Embryonic facial prominence (tissue), 1 donor: ENCODE measurements around the gene SYNE1.

Experiments
- DNase-seq: peaks from one replicate; pipeline ENCODE4 v3.0.0-alpha.2; 2016; ENCODE audit errors: extremely low spot score

SYNE1 gene

DNA sequence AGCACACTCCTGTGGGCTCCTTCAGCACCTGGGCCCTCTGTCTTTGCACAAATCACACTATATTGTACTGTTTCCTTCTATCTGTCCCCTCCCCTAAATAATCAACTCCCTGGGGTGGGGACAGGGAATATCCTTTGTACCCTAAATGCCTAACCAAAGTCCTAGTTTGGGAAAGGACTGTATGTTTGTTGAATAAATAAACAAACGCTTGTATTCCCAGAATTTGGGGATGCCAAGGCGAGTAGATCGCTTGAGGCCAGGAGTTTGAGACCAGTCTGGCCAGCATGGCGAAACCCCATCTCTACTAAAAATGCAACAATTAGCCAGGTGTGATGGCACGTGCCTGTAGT is 322.7 kb downstream of the SYNE1 start:
- DNase-seq: no peak

DNA sequence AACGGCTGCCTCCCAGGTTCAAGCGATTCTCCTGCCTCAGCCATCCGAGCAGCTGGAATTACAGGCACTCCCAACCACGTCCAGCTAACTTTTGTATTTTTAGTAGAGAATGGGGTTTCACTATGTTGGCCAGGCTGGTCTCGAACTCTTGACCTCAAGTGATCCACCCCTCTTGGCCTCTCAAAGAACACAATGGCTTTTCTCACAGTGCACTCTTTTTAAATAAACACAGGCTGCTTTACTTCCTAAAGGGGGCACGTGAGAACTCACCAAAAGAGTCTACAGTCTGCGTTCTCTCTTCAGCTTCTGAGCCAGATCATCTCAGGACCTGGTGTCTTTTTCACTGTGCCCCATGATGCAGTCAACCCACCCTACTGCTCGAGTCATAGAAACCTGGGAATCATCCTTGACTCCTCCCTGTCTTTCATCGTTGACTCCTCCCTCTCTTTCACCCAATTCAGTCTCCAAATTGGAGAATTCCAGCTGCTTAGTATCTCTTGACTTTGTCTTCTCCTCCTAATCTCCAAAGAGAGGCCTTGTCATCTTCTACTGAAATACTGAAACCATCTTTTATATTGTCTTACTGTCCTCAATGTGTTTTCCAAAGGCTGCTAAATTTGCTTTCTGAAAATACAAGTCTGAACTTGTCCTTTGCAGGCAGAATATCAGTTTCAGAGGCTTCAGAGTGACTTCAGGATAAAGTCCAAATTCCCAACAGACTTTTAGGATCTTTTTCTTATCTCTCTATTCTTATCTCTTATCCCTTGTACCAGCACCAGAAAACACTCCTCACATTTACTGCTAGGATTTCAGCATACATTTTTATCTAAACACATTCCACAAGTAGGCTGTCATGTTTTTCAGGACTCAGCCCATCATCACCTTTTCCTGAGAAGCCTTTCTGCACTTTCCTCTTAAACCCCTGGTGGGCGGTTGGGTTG is 323.4 kb downstream of the SYNE1 start:
- no peak for DNase-seq

DNA sequence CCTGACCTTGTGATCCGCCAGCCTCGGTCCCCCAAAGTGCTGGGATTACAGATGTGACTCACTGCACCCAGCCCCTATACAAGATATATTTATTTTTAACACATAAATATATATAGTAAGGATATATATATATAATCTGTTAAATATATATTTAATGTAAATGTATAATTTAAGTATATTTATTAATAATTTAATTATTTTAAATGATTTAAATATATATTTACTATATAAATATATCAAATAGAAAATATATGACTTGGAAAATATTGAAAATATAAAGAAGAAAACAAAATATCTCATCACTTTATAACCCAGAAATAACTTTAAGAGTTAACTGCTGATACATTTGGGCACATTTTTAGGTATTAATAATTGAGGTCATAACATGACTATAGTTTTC is 324.7 kb downstream of the SYNE1 start:
- DNase-seq: no peak

DNA sequence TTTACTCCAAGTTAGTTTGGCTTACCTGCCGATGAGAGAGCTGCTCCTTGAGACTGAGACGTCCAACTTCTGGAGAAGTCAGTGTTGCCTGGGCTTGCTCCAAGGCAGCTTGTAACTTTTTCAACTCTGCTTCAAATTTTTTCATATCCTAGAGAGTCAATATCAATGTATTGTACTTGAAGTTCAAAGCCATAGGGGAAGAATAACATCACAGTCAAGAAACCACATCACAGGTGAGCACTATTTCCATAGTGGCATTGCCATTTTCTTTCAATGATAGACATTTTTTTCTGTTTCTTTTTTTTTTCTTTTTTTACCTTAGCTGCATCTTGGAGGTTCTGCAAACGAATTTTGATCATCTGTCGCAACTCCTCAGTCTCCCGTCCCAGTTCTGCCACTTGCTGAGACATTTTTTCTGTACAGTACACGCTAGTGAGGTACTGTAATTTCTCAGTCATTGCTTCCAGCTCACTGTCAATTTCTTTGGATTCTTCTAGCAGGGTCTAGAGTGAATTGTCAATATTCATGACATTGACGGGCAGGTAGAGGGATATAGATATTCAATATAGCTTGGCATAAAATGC is 326.7 kb downstream of the SYNE1 start:
- DNase-seq: no peak

DNA sequence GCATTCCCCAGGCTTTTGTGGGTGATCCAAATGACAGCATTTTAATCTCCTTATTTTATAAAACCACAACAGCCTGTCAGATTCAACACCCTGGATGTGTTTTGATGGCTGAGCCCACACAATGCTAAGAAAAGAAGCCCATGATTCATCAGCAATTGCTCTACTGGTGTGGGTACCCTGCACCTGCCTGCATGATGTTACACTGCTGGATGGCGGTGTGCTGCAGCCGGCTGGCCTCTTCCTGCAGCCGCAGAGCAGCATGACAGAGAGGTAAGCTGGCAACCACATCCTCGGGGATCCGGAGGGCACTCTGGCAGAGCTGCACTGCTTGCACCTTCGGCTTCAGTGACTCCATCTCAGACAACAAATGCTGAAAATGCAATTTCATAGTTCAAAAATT is 327.5 kb downstream of the SYNE1 start:
- no peak for DNase-seq

DNA sequence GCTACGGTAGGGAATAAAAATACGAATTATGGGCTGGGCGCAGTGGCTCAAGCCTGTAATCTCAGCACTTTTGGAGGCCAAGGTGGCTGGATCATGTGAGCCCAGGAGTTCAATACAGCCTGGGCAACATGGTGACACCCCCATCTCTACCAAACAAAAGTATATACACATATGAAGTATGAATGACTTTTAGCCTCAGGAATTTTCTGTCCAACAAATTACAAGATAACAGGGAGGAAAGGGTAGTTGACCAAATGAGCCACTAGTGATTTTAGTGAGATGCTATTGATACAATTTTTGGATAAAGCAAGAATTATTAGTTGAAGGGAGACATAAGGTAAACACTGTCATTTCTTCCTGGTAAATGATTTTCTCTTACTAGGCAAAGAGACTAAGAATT is 328.2 kb downstream of the SYNE1 start:
- no peak for DNase-seq

DNA sequence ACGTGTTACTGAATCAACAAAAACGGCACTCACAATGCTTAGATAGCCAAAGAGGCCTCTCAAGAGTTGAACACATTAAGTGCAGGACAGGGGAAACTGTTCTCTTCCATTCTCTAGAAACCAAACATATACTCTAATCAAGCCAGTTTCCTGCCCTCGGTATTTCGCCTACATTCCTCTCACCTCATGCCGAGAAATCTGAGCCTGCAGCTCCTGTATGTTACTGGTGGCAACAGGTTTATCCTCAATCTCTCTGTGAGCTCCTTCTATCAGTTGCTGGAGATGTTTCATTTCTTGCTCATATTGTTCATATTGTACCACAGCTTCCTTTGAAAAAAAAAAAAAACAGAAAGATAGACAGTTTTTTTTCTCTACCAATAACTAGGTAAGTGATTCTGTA is 328.9 kb downstream of the SYNE1 start:
- no peak for DNase-seq

DNA sequence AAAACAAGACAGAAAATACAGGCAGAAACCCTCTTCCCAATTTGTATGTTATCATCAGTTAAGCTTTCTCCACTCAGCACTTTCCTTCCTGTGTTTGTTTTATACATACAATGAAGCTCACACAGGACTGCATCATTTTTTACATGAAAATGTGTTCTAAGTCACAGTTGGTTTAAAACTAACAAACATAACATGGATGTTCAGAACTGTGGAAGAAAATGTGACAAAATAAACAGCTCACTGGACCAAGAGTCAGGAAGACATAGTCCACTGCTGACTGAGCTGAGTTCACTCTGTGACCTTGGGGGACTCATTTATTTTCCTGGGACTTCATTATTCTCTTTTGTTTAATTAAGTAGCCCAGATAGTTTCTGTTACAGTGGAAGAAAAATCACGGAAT is 331.5 kb downstream of the SYNE1 start:
- DNase-seq: no peak

DNA sequence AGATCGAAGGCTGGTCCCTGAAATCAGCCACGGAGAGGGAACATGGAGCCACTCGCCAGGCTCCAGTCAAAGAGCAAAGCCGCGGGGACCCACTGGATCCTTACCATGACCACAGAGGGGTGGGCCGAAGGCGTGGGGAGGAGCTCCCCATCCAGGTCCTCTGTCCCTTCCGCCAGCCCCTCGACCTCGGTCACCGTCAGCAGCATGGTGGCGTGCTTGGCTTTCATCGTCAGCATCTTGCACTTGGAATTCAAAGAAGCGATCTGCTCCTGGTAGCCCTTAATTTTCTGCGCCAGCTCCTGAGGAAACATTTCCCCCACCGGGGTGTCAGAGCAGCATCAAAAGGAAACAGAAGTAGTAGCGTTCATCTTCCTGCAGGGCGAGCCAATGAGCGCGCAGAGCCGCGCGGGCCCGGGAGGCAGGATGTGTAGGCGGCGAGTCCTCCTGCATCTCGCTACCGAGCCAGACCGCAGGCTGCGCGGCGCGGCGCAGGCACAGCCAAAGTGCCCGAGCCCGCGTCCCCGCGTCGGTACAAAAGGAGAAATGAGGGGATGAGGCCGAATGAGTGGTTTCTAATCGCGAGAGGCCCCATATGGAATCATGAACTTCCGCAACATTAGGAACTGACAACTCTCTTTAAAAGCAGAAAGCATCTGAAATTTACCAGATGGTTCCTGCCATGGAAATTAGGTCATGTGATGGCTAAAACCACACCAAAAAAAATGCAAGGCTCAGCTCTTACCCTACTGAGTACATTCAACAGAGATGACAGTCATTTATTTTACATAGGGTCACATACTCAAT is 335.2 kb downstream of the SYNE1 start:
- peak; percentile 68 for DNase-seq

DNA sequence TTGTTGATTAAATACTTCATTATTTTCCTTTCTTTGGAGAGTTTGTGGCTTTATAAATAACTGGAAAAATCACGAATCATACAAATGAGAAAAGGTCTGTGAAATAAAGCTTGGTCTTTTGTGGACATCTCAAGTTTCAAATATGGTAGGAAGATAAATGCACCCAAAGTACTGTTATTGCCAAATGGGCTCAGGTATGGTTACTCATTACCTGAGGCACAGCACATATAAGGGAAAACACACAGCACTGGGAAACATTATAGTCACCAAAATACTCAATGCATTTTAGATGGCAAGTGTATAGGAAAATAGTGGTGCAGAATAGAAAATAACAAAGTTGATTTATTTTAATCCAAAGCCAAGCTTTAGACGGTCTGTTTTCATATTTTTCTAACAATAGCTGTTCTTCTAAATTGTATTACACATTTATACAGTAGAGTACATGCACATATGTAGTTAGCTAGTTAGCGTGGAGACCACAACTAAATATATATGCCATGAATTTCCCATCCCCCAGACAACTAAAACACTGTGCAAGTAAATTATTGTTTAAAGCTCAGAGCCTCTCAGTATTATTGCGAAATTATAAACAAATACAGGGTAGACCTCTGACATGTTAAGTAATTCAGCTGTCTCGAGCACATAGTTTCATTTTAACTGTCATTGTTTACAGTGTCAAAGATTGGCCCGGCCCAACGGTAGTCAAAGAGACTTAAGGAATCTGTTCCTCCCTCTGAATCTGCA is 336.0 kb downstream of the SYNE1 start:
- no peak for DNase-seq

DNA sequence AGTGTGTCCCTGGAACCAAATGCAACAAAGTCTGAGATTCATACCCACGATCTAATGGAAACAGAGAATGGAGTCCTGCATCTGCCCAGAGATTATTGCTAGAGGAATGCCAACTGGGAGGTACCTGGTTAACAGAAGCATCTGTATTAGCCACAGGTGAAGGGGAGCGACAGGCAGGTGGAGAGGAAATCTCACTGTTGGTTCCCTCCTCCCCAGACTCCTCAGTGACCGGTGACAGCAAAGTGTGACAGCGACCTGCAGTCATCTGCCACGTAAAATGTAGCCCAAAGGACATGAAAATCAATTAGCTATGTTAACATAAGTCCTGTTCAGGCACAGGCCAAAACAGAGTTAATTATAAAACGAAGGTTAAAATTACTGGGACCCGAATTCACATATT is 336.6 kb downstream of the SYNE1 start:
- DNase-seq: no peak

DNA sequence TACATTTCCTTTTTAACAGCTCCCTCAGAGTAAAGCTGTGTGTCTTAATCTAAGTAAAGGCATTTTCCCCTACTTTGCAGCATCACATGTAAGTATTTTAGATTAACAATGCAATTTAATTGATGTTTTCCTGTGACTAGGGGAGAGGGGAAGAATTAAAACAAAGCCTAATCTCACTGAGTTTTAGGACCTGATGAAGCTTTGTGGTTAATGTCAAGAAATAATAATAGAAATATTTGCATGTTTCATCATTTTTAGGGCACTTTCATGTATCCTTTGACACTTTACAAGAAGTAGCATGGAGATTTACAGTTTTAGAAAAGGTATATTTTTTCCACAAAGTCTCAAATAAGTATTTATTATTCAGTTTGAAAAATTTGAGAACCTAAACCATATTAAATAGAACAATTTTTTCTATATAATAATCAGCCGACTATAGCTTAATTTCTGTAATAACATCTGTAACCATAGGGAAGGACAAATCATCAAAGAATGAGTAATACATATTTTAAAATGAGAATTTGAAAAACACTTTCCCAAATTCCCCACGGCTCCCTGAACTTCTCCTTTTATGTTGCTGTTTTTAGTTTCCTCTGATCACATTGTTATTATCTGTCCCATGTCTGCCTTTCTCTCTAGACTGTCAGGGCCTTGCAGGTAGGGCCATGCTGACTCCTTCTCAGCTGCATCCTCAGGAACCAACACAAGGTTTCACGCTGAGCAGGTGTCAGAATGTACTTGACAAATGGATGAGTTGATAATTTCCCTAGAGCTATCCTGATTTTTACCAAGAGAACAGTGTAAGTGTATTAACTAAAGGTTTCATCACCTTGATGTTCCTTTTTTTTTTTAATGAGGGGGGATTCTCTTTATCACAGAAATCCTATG is 338.1 kb downstream of the SYNE1 start:
- no peak for DNase-seq

DNA sequence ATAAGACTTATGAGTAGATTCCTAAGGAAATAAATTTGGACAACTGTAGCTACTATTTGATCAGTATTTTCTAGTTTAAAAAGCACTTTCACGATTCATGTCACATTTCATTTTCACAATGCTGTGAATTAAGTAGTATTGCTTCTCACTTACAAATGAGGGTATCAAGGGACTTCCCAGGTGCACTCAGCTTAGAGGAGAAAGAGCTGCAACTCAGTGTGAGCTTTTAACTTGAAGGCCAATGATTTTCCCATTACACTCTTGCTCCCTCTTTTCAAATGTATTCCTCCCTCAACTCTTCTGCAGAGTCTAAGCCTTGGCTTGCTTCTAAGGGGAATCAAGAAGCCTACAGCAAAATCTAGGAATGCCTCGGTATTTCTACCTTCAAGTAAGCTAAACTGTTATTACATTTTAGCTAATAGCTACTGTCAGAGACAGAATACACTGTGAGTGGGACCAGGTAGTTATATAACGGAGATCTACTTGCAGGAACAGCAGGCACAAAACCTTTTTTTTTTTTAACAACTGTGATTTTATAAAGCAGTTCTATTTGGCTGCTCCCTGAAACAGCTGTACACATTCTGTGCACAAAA is 339.0 kb downstream of the SYNE1 start:
- no peak for DNase-seq

DNA sequence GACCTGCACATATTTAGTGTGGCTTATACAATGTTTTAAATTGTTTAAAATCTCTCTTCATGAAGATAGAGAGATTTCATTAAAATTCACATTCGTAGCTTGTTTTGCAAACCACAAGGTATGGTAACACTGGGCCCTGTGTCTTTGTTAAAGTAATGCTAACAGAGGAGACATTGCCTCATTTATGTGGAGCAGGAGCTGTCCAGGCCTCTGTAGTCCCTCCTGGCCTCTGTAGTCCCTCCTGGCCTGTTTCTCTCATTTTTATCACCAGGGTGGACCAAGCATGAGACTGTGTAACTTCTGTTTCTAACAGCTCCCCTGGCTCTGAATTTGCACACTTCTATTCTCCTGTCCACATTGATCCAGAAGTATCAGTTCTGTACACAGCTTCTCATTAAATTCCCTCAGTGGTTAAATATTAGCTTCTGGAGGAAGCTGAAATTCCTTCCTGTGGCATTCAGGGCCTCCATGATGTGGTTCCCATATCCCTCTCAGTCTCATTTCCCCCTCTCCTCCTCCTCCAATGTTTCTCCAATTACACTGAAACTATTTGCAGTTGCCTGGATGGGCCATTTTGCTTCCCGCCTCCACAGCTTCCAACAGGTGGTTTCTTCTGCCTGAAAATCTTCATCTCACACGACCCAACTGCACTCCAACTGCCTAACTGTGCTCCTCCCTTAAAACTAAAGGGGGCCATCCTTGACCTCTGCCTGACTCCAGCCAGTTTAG is 340.4 kb downstream of the SYNE1 start:
- DNase-seq: no peak

DNA sequence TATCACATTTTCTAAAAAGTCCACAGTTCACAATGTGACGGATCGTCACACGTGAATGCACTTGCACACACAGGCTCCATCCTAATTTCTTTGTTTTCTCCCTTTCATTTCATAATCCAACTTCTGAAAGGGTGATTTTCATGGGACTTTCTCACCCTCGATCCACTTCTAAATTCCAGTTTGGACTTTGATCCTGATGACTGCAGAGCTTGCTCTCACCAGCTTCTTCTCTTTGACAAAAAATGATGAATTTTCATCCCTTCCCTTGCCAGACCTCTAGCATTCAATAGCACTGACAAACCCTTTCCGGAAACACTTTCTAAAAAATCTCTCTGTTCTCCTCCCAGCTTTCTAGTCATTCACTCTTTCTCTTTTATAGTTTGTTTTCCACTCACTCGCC is 341.2 kb downstream of the SYNE1 start:
- no peak for DNase-seq

DNA sequence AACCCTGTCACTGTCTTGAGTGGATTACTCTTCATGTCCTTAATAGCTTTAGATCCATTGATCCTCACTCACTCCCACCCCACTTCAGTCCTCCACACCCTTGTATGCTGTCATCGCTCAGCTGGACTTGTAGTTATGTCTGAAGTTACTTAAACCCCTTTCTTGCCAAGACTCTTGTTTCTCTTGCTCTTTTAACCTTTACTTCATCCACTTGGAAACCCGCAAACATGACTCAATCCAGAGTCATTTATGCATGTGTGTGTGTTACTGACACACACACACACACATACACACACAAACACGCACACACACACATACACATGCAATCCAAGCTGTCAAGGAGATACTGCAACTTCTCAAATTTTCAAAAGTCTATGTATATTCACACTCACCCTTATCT is 341.8 kb downstream of the SYNE1 start:
- DNase-seq: no peak

DNA sequence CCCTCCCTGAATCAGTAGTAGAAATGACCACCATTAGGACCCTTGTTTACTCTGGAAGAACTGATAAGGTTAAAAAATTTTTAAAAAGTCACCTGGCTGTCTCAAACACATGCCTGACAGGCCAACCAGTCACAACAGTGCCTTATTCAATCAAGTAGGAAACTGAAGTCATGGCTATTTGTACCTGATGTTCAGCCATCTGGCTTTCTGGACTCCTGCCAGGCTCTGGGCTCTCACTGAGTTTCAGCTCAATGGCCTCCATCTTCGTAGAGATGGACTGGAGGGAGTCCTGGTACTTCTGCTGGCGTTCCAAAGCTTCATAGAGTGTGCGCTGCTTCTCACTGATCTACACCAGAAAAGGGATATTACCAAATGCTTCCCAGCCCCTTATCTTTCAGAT is 343.8 kb downstream of the SYNE1 start:
- DNase-seq: no peak

DNA sequence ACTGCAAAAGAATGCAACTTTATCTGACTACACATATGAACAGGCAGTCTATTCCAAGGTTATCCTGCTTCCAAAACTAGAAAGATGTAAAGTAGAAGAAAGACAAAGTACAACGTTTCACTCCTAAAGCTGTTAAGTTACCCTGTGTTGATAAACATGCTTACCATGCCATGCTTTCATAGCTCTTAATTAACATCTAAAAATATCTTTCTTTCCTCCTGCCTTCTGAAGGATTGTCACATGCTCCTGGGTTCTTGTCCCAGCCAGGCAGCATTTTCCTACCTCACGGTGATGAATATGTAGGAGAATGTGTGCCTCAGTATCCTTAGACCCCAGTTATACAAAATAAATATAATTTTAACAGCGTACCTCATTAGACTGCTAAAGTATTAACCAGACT is 344.6 kb downstream of the SYNE1 start:
- DNase-seq: no peak

DNA sequence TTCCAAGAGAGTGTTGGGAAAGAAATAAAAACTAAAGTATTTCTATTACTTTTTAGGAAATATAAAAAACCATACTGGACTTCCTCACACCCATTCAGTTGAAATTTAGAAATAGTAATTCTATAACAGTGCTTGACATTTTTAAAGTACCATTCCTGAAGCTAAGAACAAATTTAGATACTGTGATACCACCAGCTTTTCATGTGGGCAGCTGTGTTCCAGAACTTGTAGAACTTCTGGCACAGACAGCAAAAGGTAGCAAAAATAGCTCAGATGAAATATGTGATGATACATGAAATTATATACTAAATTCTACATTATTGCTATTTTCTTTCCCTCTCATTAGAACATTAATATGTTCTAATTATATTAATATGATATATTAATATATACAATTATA is 346.5 kb downstream of the SYNE1 start:
- no peak for DNase-seq

DNA sequence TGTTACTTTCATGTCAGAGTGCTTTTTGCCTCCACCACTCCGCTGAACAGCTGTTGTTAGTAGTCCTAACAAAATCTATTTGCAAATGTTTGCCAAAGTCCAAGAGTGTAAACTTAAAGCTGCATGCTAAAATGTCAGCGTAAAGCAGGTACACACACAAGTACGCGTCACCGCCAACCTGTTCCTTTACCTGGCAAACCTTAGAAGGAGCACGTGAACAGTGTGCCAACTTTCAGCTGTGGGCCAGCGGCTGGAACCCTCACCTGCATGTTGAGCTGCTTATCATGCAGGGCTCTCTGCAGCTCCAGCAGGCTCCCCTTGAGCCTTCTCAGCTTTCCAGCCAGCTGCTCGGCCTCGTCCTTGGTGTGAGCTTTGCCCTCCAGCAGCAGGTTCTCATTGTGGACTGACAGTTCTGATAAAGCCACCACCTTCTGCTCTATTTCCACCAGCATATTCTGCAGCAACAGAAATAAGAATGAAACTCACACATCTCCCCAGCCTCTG is 359.3 kb downstream of the SYNE1 start:
- no peak for DNase-seq
